GM12801 (cell line): ENCODE results near the gene EPHA6.

Experiments
- CTCF ChIP-seq: IDR thresholded peaks from one replicate; pipeline ENCODE4 v1.5.1; 2011; ENCODE audit warnings: control low read depth; ENCODE audit not compliant: insufficient read length; ENCODE audit errors: extremely low read depth

EPHA6 gene

GRCh38 chr3:97197083-97197482 lies 382.7 kb downstream of the EPHA6 start:
- TF ChIP-seq CTCF = no peak

GRCh38 chr3:97197830-97198229 lies 383.4 kb downstream of the EPHA6 start:
- TF ChIP-seq CTCF = no peak

- TF ChIP-seq CTCF = no peak
Measured at GRCh38 chr3:97200387-97200786, 386.0 kb downstream of the EPHA6 start.

GRCh38 chr3:97201814-97202213 lies 387.4 kb downstream of the EPHA6 start:
- no peak for TF ChIP-seq CTCF

- no peak for TF ChIP-seq CTCF
Measured at GRCh38 chr3:97228966-97229365, 414.6 kb downstream of the EPHA6 start.

GRCh38 chr3:97230486-97230885 lies 416.1 kb downstream of the EPHA6 start:
- no peak for TF ChIP-seq CTCF

- no peak for TF ChIP-seq CTCF
Measured at GRCh38 chr3:97232393-97233034, 418.1 kb downstream of the EPHA6 start.
